ENCODE data around the gene VCAN. TPM values are rescaled to one million over a fixed set of nuclear protein-coding genes. Genes with fewer than 3 reads are reported as not detected.

The VCAN gene
- total and polyA plus RNA-seq, 2 of the 4 experiments (the other 2 are of a cell fraction), result 45.3 to 158 TPM

GRCh38 chr5:83608122-83608521 is 136.6 kb downstream of the VCAN start:
- DNase-seq (peak; percentile 40), ATAC-seq (ENCODE audit: low read depth) (peak; percentile 95)
- Histone ChIP-seq H4K91ac (ENCODE audit: insufficient read depth, low read depth, low read length) (no peak overlapping the region), H2AFZ (replicated peaks; ENCODE audit: low read length, poor library complexity) (no peak overlapping the region), H3K36me3 (ENCODE audit: control insufficient read depth, insufficient read depth, low read length) (no peaks in the 10 kb centered on the region), H3K4me2 (ENCODE audit: low read depth, low read length) (no peak overlapping the region), H2BK5ac (ENCODE audit: low read depth, low read length, poor library complexity, severe bottlenecking) (no peak overlapping the region), H4K8ac (ENCODE audit: low read depth in 2 of 2, low read length in 2 of 2) (no peak overlapping the region), H3K9me3 (ENCODE audit: control insufficient read depth, insufficient read depth, low read length) (0 out of 2 replicates have a peak, but pooled peaks cover 2% of the 10 kb centered on the region), H3K27ac (ENCODE audit: insufficient read depth, low read length) (no peak overlapping the region), H4K20me1 (ENCODE audit: insufficient read depth, low read length) (no peaks in the 10 kb centered on the region), H3K9ac (ENCODE audit: low read depth, low read length) (no peak overlapping the region), H2BK15ac (ENCODE audit: low read depth, low read length) (no peak overlapping the region), H2AK5ac (ENCODE audit: low read depth, low read length) (no peak overlapping the region), H2AK9ac (replicated peaks; ENCODE audit: low read depth, low read length, poor library complexity) (no peak overlapping the region), H4K5ac (ENCODE audit: low read depth, low read length) (no peak overlapping the region), H3K27me3 (ENCODE audit: control insufficient read depth, insufficient read depth, low read length) (peaks cover 10% of the 10 kb centered on the region), H3K4me3 (ENCODE audit: insufficient read depth, low read depth, low read length) (no peak overlapping the region), H3K14ac (replicated peaks; ENCODE audit: low read depth, low read length) (no peak overlapping the region), H2BK120ac (ENCODE audit: low read depth, low read length) (no peak overlapping the region), H2BK20ac (ENCODE audit: low read depth, low read length) (no peak overlapping the region), H3K23ac (ENCODE audit: low read depth, low read length) (no peak overlapping the region), H3K4me1 (ENCODE audit: control insufficient read depth, insufficient read depth, low read length) (no peaks in the 10 kb centered on the region), H3K18ac (ENCODE audit: low read depth, low read length) (no peak overlapping the region), H3K4ac (ENCODE audit: low read depth, low read length) (no peak overlapping the region), H3K79me1 (ENCODE audit: low read depth in 1 of 2, low read length in 2 of 2) (no peaks in the 10 kb centered on the region), H3K56ac (ENCODE audit: extremely low read depth, insufficient read depth, low read length) (no peak overlapping the region), H3K9me1 (ENCODE audit: insufficient read depth, low read length) (no peaks in the 10 kb centered on the region)
- no TSS peak for BruUV-seq (replicated peaks)
- intact Hi-C loops (cut with micrococcal nuclease) (loop anchor here (5.0 kb wide), 1 partner anchor 104 kb away; no protein-coding TSS in a partner anchor), in situ Hi-C loops (cut with MboI; ENCODE audit: low sequenced_read_pairs) (no loop called here), dilution Hi-C loops (cut with HindIII; ENCODE audit: low sequenced_read_pairs, unreplicated experiment) (no loop called here)
- no peak for TF ChIP-seq MAFK (IDR thresholded peaks at IDR 0.05; ENCODE audit: low read depth, low read length)
- TF ChIP-seq RAD21 (IDR thresholded peaks at IDR 0.05; ENCODE audit: low read length), result peak; percentile 41
- peak; percentile 23; the same call in 1 of the 2 replicates for TF ChIP-seq SMC3 (IDR thresholded peaks at IDR 0.05; ENCODE audit: low read depth, low read length)
- peak; percentile 54 for TF ChIP-seq CTCF (conservative IDR thresholded peaks at IDR 0.05; ENCODE audit: low read depth, low read length)
- WGBS, 2 experiments (ENCODE audit: extremely low coverage in 2 of 2, insufficient read length in 1 of 2), result no CpG with 5 or more reads among the region's 3 CpGs
- ChIA-PET CTCF (interaction anchor here (0.5 to 2.0 kb wide), 15 partner anchors 8 to 1137 kb away, joined by 3 to 8 read pairs (median 4); no protein-coding TSS in a partner anchor), POLR2A (ENCODE audit: unreplicated experiment) (interaction anchor here (0.6 kb wide), 1 partner anchor 318 kb away, joined by 6 read pairs; no protein-coding TSS in a partner anchor)

Measured in IMR-90 (cell line).